Endothelial cell of umbilical vein (primary cell): ENCODE measurements around the gene ALDH1L1. TPM values are rescaled to one million over a fixed set of nuclear protein-coding genes. Genes with fewer than 3 reads are reported as not detected.

Experiments
- BruUV-seq: library from RNA; stranded (reverse); fragments of 400-500 nt; replicated peaks from 2 replicates; lab custom pipeline; 2021; lab: Mats Ljungman, UMichigan
- CTCF ChIA-PET: fragments of 300-600, 350-600 bp; sonication (Branson Sonifier 250); formaldehyde crosslinking; loops from one replicate; lab custom pipeline; 2021; ENCODE audit warnings: antibody characterized with exemption, inconsistent platforms; lab: Charles Lee
- POLR2A ChIA-PET: fragments of 300-600, 350-600 bp; sonication (Branson Sonifier 250); formaldehyde crosslinking; loops from one replicate; lab custom pipeline; 2021; ENCODE audit warnings: antibody characterized with exemption, inconsistent platforms; lab: Charles Lee
- DNase-seq: peaks from one replicate; pipeline ENCODE4 v3.0.0-alpha.2; 2011; ENCODE audit warnings: low read depth, low spot score
- FAIRE-seq: peaks from 2 replicates; lab custom pipeline; 2011; peaks lifted over from hg19 to GRCh38; lab: Jason Lieb, UNC
- H2AFZ ChIP-seq: 2 replicates; pipeline ENCODE4 v1.6.0; 2012; ENCODE audit warnings: low read depth, low read length, control low read depth, inconsistent platforms
- H3K27ac ChIP-seq: 2 replicates; pipeline ENCODE4 v1.5.1; 2011; ENCODE audit warnings: low read depth, mild to moderate bottlenecking, control low read depth, low read length, moderate library complexity; ENCODE audit not compliant: insufficient read depth
- H3K27me3 ChIP-seq, 2 experiments: 2 replicates each; pipeline versions ENCODE4 v1.6.0 to v1.6.1; 2011; ENCODE audit warnings: low read length in 2 of 2, mixed read lengths in 1 of 2; ENCODE audit not compliant: control insufficient read depth in 2 of 2, insufficient read depth in 2 of 2
- H3K36me3 ChIP-seq, 2 experiments: 2 replicates in 1 of 2; 3 replicates in 1 of 2; pipeline ENCODE4 v1.5.1; 2011; ENCODE audit warnings: low read length in 2 of 2, mild to moderate bottlenecking in 1 of 2, moderate library complexity in 1 of 2; ENCODE audit not compliant: control insufficient read depth in 2 of 2, insufficient read depth in 2 of 2; ENCODE audit errors: extremely low read depth in 1 of 2
- H3K4me1 ChIP-seq: 3 replicates; pipeline ENCODE4 v1.5.1; 2011; ENCODE audit warnings: mild to moderate bottlenecking, low read length; ENCODE audit not compliant: control insufficient read depth, insufficient read depth; ENCODE audit errors: extremely low read depth
- H3K4me2 ChIP-seq: 2 replicates; pipeline ENCODE4 v1.6.1; 2011; ENCODE audit warnings: low read length, control low read depth, mixed read lengths; ENCODE audit not compliant: insufficient read depth
- H3K4me3 ChIP-seq, 3 experiments: fragments of 200-600 bp in 1 of 3; sonication (generic), shearing (Covaris generic) in 1 of 3; replicated peaks in 1 of 3; 2 replicates each; pipeline ENCODE4 v1.5.1; 2011 to 2016; ENCODE audit warnings: control low read depth in 3 of 3, low read length in 3 of 3, mild to moderate bottlenecking in 2 of 3, inconsistent platforms in 1 of 3, low read depth in 1 of 3, moderate library complexity in 1 of 3; ENCODE audit not compliant: insufficient read depth in 1 of 3
- H3K79me2 ChIP-seq: 2 replicates; pipeline ENCODE4 v1.6.0; 2012; ENCODE audit warnings: low read length, inconsistent platforms; ENCODE audit not compliant: control insufficient read depth, insufficient read depth
- H3K9ac ChIP-seq: replicated peaks from 2 replicates; pipeline ENCODE3; 2011; ENCODE audit warnings: low read length, control low read depth; ENCODE audit not compliant: insufficient read depth; ENCODE audit errors: extremely low read depth
- H3K9me1 ChIP-seq: replicated peaks from 3 replicates; pipeline ENCODE4 v1.6.0; 2011; ENCODE audit warnings: mild to moderate bottlenecking, low read length; ENCODE audit not compliant: control insufficient read depth, insufficient read depth; ENCODE audit errors: extremely low read depth
- H3K9me3 ChIP-seq: replicated peaks from 2 replicates; pipeline ENCODE4 v1.5.1; 2012; ENCODE audit warnings: low read length, inconsistent platforms; ENCODE audit not compliant: control insufficient read depth, insufficient read depth
- H4K20me1 ChIP-seq: replicated peaks from 2 replicates; pipeline ENCODE3; 2011; ENCODE audit warnings: mild to moderate bottlenecking, low read length; ENCODE audit not compliant: control insufficient read depth, insufficient read depth; ENCODE audit errors: extremely low read depth
- JUN ChIP-seq: IDR thresholded peaks from 2 replicates; pipeline ENCODE4 v1.6.1; 2011; ENCODE audit warnings: borderline replicate concordance, low read depth; ENCODE audit not compliant: insufficient read length, insufficient read depth
- MAX ChIP-seq: IDR thresholded peaks from 2 replicates; pipeline ENCODE4 v1.6.1; 2011; ENCODE audit not compliant: insufficient read depth, insufficient read length
- POLR2A ChIP-seq: IDR thresholded peaks from 2 replicates; pipeline ENCODE4 v1.6.1; 2012; ENCODE audit warnings: low read depth, mild to moderate bottlenecking, control low read depth, low read length
- dilution Hi-C: fragments of 300-500 bp; cut with MboI; formaldehyde crosslinking; loops from one replicate; pipeline ENCODE4 v1.15.0; 2019; ENCODE audit warnings: low sequenced_read_pairs; ENCODE audit not compliant: extremely low pct_ligation_motif_present
- intact Hi-C: fragments of 100-400 bp; cut with micrococcal nuclease; formaldehyde crosslinking; loops from one replicate; pipeline ENCODE4 v1.10.0; 2022
- polyA plus RNA-seq, 4 experiments: library from polyadenylated mRNA; depleted of rRNA in 3 of 4; stranded (reverse) in 3 of 4; unstranded in 1 of 4; fragments of >200 nt; gene quantifications; 2 replicates each; pipeline versions ENCODE4 v1.2.1 to v1.2.3, GENCODE V29; 2011 to 2012; ENCODE audit warnings: missing spikeins in 1 of 4
- total RNA-seq: library from RNA; stranded (reverse); gene quantifications from 2 replicates; pipeline ENCODE4 v1.2.3, GENCODE V29; 2021
- TF ChIP-seq, protein P1 (sequence below), 2 donors: IDR thresholded peaks; 1 replicate in 1 of 2; 2 replicates in 1 of 2; pipeline ENCODE4 v1.5.1; 2011; ENCODE audit warnings: low read length in 2 of 2, mild to moderate bottlenecking in 2 of 2, moderate library complexity in 2 of 2, control low read depth in 1 of 2, inconsistent platforms in 1 of 2, low read depth in 1 of 2; ENCODE audit not compliant: insufficient read depth in 1 of 2; ENCODE audit errors: extremely low read depth in 1 of 2

The ALDH1L1 gene
- total and polyA plus RNA-seq, 2 donors (not counting 3 experiments of a cell fraction or from before 2014, with no cell fraction given): not detected

DNA sequence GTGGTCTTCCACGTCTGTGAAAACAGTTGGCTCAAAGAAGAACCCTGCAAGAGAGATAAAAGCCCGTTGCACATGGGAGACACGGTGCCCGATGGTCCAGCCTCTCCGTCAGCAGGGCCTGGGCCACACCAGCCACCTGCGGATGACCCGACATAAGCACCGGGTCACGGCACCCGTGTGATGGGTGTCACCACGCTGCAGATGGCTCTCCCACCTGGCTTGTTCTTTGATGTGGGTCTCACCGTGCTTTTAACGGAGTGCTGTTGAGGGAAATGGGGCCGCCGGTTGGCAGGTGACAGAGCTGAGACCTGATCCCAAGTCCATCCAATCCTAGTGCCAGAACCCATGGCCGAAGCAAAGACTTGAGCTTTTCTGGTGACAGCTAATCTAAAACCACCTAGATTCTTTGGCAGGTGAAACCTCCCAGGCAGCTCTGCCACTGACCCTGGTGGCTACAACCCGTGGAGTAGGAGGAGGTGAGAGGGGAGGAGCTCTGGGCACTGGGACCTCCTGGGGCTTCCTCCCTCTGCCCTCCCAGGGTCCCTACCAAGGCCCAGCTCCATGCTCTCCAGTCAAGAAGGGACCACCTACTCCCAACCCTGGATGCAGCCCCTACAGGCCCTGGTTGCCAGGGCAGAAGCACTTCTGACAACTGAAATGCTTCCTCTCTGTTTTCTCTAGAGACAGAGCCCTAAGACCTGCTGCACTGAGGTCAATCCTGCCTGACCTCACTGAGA is 73.0 kb downstream of the ALDH1L1 start:
- no peak for TF ChIP-seq MAX
- TF ChIP-seq POLR2A: no peak
- TF ChIP-seq JUN: no peak
- TF ChIP-seq, protein P1, sequence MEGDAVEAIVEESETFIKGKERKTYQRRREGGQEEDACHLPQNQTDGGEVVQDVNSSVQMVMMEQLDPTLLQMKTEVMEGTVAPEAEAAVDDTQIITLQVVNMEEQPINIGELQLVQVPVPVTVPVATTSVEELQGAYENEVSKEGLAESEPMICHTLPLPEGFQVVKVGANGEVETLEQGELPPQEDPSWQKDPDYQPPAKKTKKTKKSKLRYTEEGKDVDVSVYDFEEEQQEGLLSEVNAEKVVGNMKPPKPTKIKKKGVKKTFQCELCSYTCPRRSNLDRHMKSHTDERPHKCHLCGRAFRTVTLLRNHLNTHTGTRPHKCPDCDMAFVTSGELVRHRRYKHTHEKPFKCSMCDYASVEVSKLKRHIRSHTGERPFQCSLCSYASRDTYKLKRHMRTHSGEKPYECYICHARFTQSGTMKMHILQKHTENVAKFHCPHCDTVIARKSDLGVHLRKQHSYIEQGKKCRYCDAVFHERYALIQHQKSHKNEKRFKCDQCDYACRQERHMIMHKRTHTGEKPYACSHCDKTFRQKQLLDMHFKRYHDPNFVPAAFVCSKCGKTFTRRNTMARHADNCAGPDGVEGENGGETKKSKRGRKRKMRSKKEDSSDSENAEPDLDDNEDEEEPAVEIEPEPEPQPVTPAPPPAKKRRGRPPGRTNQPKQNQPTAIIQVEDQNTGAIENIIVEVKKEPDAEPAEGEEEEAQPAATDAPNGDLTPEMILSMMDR (IDR thresholded peaks at IDR 0.05; ENCODE audit: extremely low read depth in 1 of 2, insufficient read depth in 1 of 2, low read depth in 1 of 2, low read length in 2 of 2): no peak
- no peak overlapping the region for H3K4me3 ChIP-seq
- CTCF ChIA-PET: interaction anchor here (1.2 kb wide), 1 partner anchor 18 kb away, joined by 3 read pairs; no protein-coding TSS in a partner anchor

More for the DNA sequence above, 73.0 kb downstream of the ALDH1L1 start:
- dilution Hi-C loops: no loop called here
- Histone ChIP-seq H2AFZ (no peak overlapping the region), H3K36me3 (no peaks in the 10 kb centered on the region), H3K9me1 (no peaks in the 10 kb centered on the region), H3K9me3 (no peaks in the 10 kb centered on the region), H3K27me3 (no peaks in the 10 kb centered on the region), H3K27ac (no peak overlapping the region), H3K79me2 (no peaks in the 10 kb centered on the region), H3K9ac (no peak overlapping the region), H3K4me2 (no peak overlapping the region), H4K20me1 (no peaks in the 10 kb centered on the region), H3K4me1 (no peaks in the 10 kb centered on the region)
- no TSS peak for BruUV-seq
- FAIRE-seq: no peak
- DNase-seq: no peak
- POLR2A ChIA-PET: no interaction called here
- intact Hi-C loops: no loop called here
